Smooth muscle cell (in vitro differentiated cells): Measurements from ENCODE around the gene DELE1. TPM values are rescaled to one million over a fixed set of nuclear protein-coding genes. Genes with fewer than 3 reads are reported as not detected.

Experiments used
- DNase-seq: peaks from one replicate; lab custom pipeline; 2025; ENCODE audit not compliant: unreplicated experiment; lab: John Stamatoyannopoulos, UW
- H2AFZ ChIP-seq: fragments of 200-600 bp; sonication (generic); 2 replicates; pipeline ENCODE4 v1.6.0; 2016; ENCODE audit warnings: antibody characterized with exemption, low read depth, mild to moderate bottlenecking
- H3F3A ChIP-seq: fragments of 200-600 bp; sonication (generic); 2 replicates; pipeline ENCODE4 v1.6.0; 2017; ENCODE audit warnings: antibody characterized with exemption, low read depth
- H3K27ac ChIP-seq: fragments of 200-600 bp; sonication (generic); 2 replicates; pipeline ENCODE4 v1.5.1; 2016; ENCODE audit warnings: low read depth, mild to moderate bottlenecking
- H3K27me3 ChIP-seq: fragments of 200-600 bp; sonication (generic); 2 replicates; pipeline ENCODE4 v1.6.1; 2016; ENCODE audit warnings: low read depth, mild to moderate bottlenecking
- H3K36me3 ChIP-seq: fragments of 200-600 bp; sonication (generic); 2 replicates; pipeline ENCODE4 v1.5.1; 2016; ENCODE audit warnings: low read depth
- H3K4me1 ChIP-seq: fragments of 200-600 bp; sonication (generic); 2 replicates; pipeline ENCODE4 v1.5.1; 2016; ENCODE audit warnings: low read depth
- H3K4me2 ChIP-seq: fragments of 200-600 bp; sonication (generic); 2 replicates; pipeline ENCODE4 v1.6.0; 2016; ENCODE audit warnings: mild to moderate bottlenecking
- H3K4me3 ChIP-seq: fragments of 200-600 bp; sonication (generic); 2 replicates; pipeline ENCODE4 v1.5.1; 2016; ENCODE audit warnings: mild to moderate bottlenecking
- H3K79me2 ChIP-seq: fragments of 200-600 bp; sonication (generic); 2 replicates; pipeline ENCODE4 v1.6.0; 2016; ENCODE audit warnings: low read depth, mild to moderate bottlenecking
- H3K9ac ChIP-seq: fragments of 200-600 bp; sonication (generic); 2 replicates; pipeline ENCODE4 v1.6.0; 2016; ENCODE audit warnings: low read depth
- H3K9me3 ChIP-seq: fragments of 200-600 bp; sonication (generic); replicated peaks from 2 replicates; pipeline ENCODE4 v1.5.1; 2016; ENCODE audit warnings: low read depth
- H4K20me1 ChIP-seq: fragments of 200-600 bp; sonication (generic); 2 replicates; pipeline ENCODE4 v1.6.0; 2016; ENCODE audit warnings: low read depth
- CTCF ChIP-seq: fragments of 200-600 bp; sonication (generic); IDR thresholded peaks from 2 replicates; pipeline ENCODE4 v1.5.1; 2017; ENCODE audit warnings: borderline replicate concordance, mild to moderate bottlenecking, antibody characterized with exemption; ENCODE audit not compliant: insufficient read depth, poor library complexity, severe bottlenecking
- WGBS: methylation state at CpG from one replicate; pipeline ENCODE4 v1.1.7; 2016; ENCODE audit warnings: low lambda C conversion rate; 5-methylcytosine and 5-hydroxymethylcytosine counted together
- polyA plus RNA-seq: library from polyadenylated mRNA; unstranded; fragments of >200 nt; fragmentation: Nextera tagmentation; extraction: Ambion mirVana; gene quantifications from 2 replicates; pipeline ENCODE4 v1.2.1, GENCODE V29; 2016
- total RNA-seq: library from RNA; depleted of rRNA; stranded (reverse); fragments of >200 nt; gene quantifications from 2 replicates; pipeline ENCODE4 v1.2.3, GENCODE V29; 2014

DELE1 gene
- total and polyA plus RNA-seq, 2 experiments from 2014 or later, result 20.7 to 32.0 TPM

DNA sequence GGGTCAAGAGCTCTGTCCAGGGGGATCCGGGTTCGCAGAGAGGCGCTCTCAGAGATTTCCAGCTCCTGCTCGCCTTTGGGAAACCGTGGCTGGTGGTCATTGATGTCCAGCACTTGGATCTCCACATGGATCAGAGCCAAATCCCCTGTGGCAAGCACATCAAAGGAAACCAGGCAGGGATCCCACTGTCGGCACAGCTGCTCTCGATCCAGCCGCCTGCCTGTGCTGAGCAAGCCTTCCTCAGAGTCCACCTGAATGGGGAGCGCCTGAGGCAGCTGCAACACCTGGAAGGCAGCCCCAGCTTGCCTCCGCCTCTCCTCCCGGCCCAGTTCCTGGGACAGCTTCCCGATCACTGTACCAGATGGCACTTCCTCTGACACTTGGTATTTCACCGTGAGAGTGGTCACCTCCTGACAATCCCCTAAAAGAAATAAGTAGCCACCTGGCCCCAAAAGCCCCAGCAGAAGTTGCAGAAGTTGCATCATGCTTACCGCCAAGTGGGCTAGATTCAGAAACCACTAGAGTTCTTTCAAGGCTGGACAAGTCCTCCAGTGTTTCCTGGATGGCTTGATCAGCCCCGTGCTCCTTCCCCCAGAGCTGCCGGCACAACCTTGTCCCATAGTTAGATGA, 33.8 kb downstream of the DELE1 start:
- Histone ChIP-seq H3K4me2 (no peak overlapping the region), H3K4me3 (no peak overlapping the region), H3K4me1 (no peaks in the 10 kb centered on the region), H3K27me3 (no peaks in the 10 kb centered on the region), H3K79me2 (no peaks in the 10 kb centered on the region), H3K27ac (no peak overlapping the region), H3F3A (no peaks in the 10 kb centered on the region), H4K20me1 (no peaks in the 10 kb centered on the region), H3K36me3 (no peaks in the 10 kb centered on the region), H3K9me3 (no peaks in the 10 kb centered on the region), H2AFZ (no peak overlapping the region), H3K9ac (no peak overlapping the region)
- 91% methylated on average over 16 of the region's 16 CpGs for WGBS
- TF ChIP-seq CTCF, result no peak
- no peak for DNase-seq

- Histone ChIP-seq H3K4me2 (no peak within 1 kb of the TSS), H3K9ac (no peak within 1 kb of the TSS), H3K36me3 (no peaks in the 10 kb centered on the region), H2AFZ (no peak within 1 kb of the TSS), H4K20me1 (no peaks in the 10 kb centered on the region), H3K27me3 (no peaks in the 10 kb centered on the region), H3K4me3 (no peak within 1 kb of the TSS), H3K79me2 (no peaks in the 10 kb centered on the region), H3K4me1 (no peaks in the 10 kb centered on the region), H3K27ac (no peak within 1 kb of the TSS), H3F3A (no peaks in the 10 kb centered on the region), H3K9me3 (no peaks in the 10 kb centered on the region)
- 27% methylated on average over 7 of the region's 7 CpGs for WGBS
- no peak for DNase-seq
- TF ChIP-seq CTCF, result no peak
Measured at GRCh38 chr5:141958113-141958512, 34.4 kb downstream of the DELE1 start, which contains the start of gene PCDH12. Gene PCDH12 (minus strand): TSS chr5:141958202. CDS start chr5:141957851, 351 bp downstream.

DNA sequence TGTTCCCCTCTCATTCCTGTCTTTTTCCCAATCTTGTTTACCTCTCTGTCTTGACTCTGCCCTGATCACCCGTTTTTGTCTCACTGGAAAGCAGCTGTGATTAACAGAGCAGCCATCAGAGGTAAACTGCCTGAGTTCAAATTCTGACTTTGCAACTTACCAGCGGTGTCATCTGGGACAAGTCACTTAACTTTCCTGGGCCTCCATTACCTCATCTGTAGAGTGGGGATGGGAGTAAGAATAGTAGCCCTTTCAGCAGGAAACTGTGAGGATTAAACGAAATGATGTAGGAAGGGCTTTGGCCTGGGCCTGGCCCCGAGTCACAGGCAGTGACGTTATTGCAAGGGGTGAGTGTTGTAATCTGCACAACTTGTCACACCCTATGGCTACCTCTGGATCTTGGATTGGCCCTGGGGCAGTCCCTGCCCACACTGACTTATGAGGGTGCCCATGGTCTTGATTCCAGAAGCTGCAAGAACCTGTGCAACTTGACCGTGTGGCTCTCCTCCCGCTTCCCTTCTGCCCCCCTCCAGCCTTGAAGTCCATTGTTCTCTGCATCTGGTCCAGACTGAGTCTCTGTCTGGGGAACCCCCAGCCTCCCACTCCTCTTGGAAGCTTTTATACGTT, 35.0 kb downstream of the DELE1 start:
- no peaks in the 10 kb centered on the region for H4K20me1 ChIP-seq
- no peaks in the 10 kb centered on the region for H3K9me3 ChIP-seq
- no peak overlapping the region for H2AFZ ChIP-seq
- H3K4me2 ChIP-seq, result no peak overlapping the region
- DNase-seq, result no peak
- H3K27me3 ChIP-seq, result no peaks in the 10 kb centered on the region
- H3K36me3 ChIP-seq, result no peaks in the 10 kb centered on the region
- H3K79me2 ChIP-seq, result no peaks in the 10 kb centered on the region
- H3K4me1 ChIP-seq, result no peaks in the 10 kb centered on the region
- H3K27ac ChIP-seq, result no peak overlapping the region
- no peaks in the 10 kb centered on the region for H3F3A ChIP-seq
- TF ChIP-seq CTCF, result no peak
- H3K9ac ChIP-seq, result no peak overlapping the region
- no peak overlapping the region for H3K4me3 ChIP-seq
- WGBS, result 81% methylated on average over 8 of the region's 8 CpGs

DNA sequence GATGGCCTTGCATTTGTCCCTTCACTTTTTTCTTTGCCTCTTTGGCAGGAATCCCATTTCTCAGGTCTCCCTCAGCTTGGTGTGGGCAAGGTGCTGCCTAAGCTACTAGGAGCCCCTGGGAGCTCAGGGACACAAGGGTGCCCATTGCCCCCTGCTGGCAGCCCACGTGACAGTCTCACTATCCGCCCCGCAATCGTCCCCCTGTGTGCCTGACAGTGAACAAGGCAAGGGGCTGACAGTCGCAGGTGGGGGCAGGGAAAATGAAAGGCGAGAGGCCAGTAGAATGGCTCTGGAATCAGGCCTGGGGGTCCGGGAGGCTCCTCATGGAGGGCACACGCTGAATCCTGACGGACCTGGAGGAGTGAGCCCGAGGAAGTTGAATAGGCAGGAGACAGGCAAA, 36.3 kb downstream of the DELE1 start:
- Histone ChIP-seq H4K20me1 (no peaks in the 10 kb centered on the region), H3K27ac (no peak overlapping the region), H3F3A (no peaks in the 10 kb centered on the region), H3K27me3 (no peaks in the 10 kb centered on the region), H3K36me3 (no peaks in the 10 kb centered on the region), H3K9ac (no peak overlapping the region), H3K4me1 (no peaks in the 10 kb centered on the region), H3K4me2 (no peak overlapping the region), H3K79me2 (no peaks in the 10 kb centered on the region), H3K4me3 (no peak overlapping the region), H2AFZ (no peak overlapping the region), H3K9me3 (no peaks in the 10 kb centered on the region)
- 65% methylated on average over 10 of the region's 10 CpGs for WGBS
- peak; percentile 36 for TF ChIP-seq CTCF
- DNase-seq, result no peak
